GM18907 (cell line): ENCODE data around the gene SHCBP1.
"Not testable (repeated sequence)": the region's sequence is repeated elsewhere in the genome, so short reads cannot be mapped to it uniquely, and the experiment has no call there.

ENCODE experiments used
- ATAC-seq: cut with Tn5 transposase; IDR thresholded peaks from one replicate; pipeline ENCODE4 v1.9.1; 2021; ENCODE audit warnings: mild to moderate bottlenecking, moderate library complexity; ENCODE audit not compliant: unreplicated experiment

SHCBP1 gene

DNA sequence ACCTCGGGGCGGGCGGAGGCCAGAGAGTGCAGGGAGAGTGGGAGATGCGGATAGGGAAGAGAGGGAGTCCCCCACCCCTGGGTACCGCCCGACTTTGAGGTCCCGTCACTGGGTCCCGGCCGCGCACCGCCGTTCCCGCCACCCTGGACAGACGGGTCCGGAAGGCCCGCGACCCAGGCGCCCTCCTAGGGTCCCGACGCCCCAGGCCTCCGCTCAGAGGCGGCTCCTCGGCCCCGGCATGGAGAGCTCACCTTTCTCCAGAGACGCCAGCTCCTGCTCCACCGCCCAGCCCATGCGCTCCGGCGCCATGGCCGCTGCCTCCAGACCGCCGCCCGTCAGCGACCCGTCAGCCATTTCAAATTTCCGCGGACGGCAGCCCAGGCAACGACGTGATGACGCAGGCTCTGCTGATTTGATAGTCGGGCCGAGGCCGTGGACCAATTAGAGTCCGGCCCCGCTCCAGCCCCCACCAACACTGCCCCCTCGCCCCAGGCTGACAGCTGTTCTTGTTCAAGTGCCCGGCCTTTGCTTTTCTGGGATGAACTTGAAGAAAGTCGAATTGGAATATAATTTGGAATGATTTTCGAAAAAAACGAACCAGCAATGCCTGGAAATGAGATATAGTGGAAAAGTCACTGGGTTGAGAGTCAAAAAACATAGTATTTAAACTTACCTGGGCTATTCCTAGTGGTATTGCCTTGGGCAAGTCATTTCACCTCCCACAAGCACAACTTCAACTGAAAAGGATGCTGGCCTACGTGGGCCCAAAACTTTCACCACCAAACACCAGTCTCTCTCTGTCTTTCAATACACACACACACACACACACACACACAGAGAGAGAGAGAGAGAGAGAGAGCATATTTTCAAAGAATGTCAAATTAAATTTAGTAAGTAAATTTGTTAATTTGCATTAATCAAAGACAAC lies at the start of gene SHCBP1:
TSS of gene SHCBP1 (minus strand) at position 374 of the 928 bp plus-strand sequence. CDS start at position 354, 20 bp downstream.
- peak; percentile 96 for ATAC-seq

DNA sequence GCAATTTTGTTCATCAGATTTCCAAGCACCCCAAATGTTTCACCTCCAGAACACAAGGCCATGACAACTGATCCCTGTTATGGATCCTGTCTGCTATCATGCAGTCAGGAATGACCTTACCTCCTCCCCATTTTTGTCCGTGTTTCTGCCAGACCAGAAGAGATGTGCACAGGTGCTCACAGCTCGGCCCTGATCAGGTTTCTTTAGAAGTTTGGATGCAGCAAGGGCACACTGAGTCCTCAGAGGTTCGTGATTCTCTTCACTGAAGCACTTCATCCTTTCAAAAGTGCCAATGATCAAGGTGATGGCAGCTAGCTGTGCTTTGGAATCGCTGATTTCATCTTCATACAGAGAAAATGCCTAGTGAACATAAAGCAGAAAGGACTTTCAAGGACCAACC lies 40.9 kb upstream of the SHCBP1 start:
- ATAC-seq, result no peak

GRCh38 chr16:46658925-46659324 lies 37.7 kb upstream of the SHCBP1 start:
- peak; percentile 97 for ATAC-seq

DNA sequence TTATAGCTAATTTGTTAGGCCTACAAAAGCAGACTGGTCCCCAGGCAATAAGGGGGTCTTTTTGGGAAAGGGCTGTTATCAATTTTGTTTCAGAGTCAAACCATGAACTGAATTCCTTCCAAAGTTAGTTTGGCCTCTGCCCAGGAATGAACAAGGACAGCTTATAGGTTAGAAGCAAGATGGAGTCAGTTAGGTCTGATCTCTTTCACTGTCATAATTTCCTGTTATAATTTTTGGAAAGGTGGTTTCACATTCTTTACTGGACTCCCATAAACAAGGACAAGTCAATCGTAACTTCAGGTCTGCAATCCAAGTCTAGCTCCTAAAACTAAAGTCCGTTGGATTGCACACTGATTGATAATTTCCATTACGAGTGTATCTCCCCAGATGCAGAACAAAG lies 30.1 kb upstream of the SHCBP1 start:
- ATAC-seq, result no peak

- ATAC-seq, result no peak
Observed at GRCh38 chr16:46650254-46650623, 29.1 kb upstream of the SHCBP1 start.

DNA sequence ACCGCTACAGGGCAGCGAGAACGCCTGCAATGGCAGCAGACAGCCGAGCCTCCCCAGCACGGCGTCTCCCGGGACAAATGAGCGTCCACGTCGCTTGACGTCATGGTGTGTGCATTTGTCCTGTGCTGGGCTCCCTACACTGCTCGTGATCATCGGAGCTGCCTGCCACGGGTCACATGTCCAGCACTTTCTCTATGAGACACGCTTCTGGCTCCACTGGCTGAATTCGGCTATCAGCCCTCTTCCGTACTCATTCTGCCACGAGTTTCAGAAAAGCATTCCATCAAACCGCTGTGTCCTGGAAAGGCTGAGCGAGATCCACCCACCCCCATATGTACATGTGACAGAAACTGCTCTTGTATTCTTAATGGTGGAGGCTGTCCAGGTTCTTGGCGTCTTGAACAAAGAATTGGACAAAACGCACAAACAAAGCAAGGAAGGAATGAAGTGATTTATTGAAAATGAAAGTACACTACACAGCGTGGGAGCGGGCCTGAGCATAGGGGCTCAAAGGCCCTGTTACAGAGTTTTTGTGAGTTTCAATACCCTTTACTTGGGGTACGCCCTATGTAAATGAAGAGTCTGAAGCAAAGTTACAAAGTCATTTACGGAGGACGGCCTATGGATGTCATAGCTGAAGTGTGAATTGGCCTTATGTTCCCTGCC lies 28.5 kb upstream of the SHCBP1 start:
- no peak for ATAC-seq

GRCh38 chr16:46648656-46649055 lies 27.5 kb upstream of the SHCBP1 start:
- no peak for ATAC-seq

DNA sequence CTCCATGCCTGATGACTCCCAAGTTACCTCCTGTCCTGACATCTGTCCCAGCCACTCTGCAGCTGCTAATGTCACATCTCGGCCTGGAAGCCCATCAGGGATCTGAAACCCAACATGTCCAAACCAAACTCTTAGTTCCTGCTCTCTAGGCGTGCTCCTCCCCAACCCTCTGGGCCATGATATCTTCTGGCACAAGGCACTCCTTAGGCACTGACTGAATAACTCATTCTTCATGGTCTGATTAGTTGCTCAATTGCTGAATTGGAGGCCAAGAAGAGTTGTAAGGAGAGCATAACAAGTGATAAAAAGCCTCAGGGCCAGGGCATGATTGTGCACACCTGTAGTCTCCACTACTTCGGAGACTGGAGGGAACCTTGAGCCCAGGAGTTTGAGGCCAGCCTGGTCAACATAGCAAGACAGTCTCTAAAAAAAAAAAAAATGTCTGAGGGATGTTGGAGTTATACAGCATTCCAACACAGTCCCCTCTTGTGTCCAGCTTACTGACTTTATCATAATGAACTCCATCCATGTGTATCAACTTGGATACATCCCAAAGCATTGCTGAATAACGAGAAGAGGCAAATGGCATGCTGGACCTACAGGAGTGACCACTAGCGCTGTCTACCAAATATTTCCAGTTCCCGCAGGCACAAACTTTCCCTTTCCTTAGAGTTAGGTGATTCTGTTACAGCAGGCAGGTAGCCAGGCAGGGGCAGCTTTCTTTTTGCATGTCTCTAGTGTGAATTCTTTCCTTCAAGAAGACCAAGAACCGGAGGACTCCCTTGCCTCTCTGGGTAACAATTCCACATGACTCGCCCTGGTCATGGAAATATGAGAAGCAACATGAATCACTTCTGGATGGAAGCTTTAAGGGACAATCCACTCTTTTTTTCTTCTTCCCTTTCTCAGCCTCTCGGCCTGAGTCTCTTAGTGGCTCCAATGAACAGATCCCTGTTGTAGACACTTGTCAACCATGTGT lies 18.1 kb upstream of the SHCBP1 start:
- no peak for ATAC-seq

DNA sequence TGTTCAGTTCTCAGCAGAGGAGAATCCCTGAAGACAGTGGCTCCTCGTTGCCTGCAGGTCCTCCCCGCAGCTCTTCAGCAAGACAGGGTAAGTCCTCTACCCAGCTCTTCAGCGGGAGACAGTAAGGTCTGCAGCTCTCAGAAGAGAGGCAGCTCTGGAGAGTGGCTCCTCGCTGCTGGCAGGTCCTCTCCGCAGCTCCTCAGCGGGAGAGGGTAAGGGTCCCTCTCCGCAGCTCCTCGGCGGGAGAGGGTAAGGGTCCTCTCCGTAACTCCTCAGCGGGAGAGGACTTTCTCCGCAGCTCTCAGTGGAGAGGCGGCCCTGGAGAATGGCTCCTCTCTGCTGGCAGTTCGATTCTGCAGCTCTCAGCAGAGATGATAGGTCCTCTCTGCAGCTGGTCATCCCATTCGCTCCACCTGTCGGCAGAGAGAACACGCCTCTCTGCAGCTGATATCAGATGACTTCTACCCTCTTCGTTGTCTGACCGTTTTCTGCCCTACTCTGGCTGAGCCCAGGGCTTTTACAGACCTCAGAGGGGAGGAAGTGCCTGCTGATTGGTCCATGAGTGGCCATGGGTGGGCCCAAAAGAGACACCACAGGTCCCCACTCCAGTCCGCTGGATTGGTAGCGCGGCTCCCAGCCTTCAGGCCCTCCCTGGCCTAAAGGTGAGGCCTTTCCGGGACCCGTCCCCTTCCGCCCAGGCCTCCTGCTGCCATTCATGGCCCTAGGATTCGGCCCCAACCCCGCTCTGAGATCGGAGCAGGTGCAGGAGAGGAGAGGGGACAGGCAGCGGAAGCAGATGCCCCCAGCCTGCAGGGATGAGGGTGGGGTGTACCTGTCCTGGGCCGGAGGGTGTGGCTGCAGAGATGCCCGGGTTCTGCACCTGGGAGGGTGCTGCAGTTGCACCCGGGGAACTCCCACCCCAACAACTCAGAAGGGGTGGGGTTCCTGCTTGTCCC lies 11.9 kb upstream of the SHCBP1 start:
- ATAC-seq, result no peak

GRCh38 chr16:46629331-46630219 lies 8.4 kb upstream of the SHCBP1 start:
- ATAC-seq, result no peak

DNA sequence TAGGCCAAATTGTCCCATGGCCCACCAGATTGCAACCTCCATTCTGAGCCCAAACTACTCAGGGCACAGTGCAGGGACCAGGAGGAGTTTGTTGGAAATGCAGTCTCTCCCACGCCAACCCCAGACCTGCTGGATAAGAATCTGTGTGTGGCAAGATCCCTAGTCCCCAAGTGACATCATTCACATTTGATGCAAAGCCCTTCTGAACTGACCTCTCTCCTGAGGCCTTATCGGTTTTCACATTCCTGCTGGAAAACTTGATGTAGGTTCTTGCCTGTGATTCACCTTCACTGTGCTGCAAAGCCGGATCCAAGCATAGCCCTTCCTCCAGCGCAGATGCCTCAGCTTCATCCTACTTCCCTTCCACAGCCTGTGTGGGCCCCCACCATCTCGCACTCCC lies 6.6 kb upstream of the SHCBP1 start:
- ATAC-seq, result no peak

GRCh38 chr16:46626681-46627080 lies 5.5 kb upstream of the SHCBP1 start:
- not testable (repeated sequence) for ATAC-seq

DNA sequence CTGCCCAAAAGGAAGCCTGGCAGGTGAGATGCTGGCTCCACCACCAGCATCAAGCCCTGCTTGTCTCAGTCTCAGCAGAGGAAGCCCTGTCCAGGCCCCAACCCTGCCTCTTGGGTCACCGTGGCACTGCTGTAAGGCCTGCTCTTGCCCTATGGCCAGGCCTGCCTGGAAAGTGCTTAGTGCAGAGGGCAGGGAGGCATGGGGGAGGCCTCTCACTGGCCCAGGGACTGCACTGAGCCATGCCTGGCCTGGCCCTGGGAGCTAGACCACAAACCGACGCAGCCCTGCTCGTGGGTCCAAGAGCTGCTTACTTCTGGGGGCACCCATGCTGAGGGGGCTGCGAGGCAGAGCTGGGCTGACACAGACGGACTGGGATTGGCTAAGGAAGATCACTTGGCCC lies 3.7 kb upstream of the SHCBP1 start:
- ATAC-seq, result not testable (repeated sequence)

GRCh38 chr16:46623707-46624106 lies 2.5 kb upstream of the SHCBP1 start:
- not testable (repeated sequence) for ATAC-seq

- ATAC-seq, result not testable (repeated sequence)
Observed at GRCh38 chr16:46623246-46623645, 2.1 kb upstream of the SHCBP1 start.

DNA sequence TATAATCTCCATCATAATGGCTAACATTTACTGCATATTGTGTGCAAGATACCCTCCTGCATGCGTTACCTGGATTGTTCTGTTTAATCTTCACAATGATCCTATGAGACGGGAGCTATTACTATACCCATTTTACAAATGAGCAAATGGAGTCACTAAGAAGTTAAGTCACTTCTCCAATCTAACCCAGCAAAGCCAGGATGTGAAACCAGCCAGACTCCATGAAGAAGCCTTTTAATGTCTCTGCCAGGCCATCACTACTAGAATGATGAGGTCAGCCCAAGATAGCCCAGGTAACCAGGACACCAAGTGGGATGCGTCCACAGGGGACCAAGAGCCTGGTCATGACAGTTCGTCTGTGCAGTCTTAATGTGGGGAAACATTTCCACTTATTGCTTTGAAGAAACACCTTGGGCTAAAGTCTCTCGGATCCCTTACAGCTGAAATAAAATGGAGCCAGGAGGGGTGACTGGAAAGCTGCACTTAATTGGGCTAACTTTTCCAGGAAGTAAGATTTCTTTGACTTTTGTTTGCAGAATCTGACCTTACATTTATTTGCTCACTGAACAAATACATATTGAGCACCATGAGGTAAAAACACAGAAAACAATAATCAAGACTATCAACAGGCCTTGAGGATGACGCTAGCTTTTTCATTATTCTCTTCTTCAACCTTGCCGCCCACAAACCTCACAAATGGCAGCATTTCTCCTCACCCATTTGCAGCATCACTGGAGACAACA lies 926 bp upstream of the SHCBP1 start:
- ATAC-seq, result no peak

DNA sequence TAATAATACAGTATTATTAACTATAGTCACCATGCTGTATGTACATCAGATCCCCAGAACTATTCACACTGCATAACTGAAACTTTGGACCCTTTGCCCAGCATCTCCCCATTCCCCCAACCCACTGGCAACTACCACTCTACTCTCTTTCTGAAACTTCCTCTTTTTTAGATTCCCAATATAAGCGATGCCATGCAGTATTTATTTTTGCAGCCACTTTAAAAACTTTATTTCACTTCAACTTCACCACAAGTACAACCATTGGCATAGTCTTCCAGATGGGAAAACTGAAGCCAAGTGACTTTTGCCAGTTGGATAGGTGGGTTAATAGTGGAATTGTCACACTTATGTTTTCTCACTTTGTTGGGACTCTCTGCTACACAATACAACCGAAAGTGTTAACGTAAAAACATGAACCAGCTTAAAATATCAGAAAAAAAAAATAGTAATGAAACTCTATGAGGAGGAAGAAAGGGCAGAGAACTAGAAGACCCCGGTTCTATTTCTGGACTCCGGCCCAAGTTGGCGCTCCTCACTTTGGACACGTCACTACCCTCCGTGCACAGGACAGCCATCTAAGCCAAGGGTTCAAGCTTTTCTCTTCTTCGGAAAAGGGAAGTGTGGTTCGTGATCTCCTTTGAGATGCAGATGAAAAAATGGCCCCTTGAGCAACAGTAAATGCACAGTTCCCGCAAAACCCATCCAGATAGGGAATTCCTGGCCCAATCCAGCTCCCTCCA lies 743 bp downstream of the SHCBP1 start:
- ATAC-seq, result peak; percentile 26
